CD4-positive, alpha-beta T cell treated with Interleukin-4 for 1 hour (primary cell): ENCODE results near the gene CRYBA2.

Source experiments
- DNase-seq, 2 donors: peaks; one replicate each; pipeline ENCODE4 v3.0.0-alpha.2; 2020 to 2022

CRYBA2 gene

DNA sequence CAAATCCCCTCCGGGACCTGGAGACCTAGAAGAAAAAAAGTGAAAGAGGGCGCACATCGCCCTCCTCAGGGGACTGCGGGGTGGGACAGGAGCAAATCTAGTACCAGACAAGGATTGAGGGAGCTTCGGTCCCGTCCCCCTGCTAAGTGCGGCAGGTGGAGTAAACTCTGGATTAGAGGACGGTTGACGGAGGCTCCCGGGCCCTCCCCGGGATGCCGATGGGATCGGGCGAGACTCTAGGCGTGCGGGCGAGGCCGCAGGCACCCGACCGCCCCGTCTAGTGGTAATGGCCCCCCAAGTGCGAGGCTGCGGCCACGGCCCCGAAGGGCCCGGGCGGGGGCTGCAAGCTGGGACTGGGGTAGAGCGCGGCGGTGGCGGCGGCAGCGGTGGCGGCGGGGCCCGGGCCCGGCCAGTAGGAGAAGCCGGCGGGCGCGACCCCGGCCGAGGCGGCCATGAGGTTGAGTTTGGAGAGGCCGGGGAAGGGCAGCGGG lies 11.8 kb downstream of the CRYBA2 start:
- DNase-seq: no peak

DNA sequence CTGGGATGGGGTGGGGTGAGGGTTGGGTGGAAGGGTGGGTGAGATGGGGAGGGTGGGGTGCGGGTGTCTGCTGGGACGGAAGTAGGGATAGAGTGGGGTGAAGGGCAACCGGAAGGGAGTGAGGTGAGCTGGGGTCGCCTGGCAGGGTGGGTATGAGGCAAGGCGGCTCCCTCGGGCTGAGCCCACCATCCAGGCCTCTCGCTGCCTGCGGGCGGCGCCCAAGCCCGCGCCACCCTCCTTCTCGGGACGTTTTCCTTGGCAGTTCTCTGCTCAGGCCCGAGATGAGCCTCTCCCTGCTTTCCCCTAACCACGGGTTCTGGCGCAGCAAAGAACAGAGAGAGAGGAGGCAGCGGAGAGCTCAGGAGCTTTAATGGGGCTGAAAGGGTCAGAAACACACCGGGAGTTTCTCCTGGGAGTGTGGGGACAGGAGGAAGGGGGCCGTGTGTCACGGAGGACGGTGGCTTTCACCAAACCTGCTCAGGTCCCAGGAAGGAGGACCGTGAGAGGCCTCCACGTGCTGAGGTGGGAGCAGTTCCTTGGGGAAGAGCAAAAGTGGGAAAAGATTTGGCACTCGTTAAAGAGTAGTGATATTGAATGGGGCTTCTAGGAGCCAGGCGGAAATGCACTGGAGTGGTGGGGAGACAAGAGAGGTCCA lies 12.4 kb downstream of the CRYBA2 start:
- peak in 1 of 2 donors; percentile 20 for DNase-seq

DNA sequence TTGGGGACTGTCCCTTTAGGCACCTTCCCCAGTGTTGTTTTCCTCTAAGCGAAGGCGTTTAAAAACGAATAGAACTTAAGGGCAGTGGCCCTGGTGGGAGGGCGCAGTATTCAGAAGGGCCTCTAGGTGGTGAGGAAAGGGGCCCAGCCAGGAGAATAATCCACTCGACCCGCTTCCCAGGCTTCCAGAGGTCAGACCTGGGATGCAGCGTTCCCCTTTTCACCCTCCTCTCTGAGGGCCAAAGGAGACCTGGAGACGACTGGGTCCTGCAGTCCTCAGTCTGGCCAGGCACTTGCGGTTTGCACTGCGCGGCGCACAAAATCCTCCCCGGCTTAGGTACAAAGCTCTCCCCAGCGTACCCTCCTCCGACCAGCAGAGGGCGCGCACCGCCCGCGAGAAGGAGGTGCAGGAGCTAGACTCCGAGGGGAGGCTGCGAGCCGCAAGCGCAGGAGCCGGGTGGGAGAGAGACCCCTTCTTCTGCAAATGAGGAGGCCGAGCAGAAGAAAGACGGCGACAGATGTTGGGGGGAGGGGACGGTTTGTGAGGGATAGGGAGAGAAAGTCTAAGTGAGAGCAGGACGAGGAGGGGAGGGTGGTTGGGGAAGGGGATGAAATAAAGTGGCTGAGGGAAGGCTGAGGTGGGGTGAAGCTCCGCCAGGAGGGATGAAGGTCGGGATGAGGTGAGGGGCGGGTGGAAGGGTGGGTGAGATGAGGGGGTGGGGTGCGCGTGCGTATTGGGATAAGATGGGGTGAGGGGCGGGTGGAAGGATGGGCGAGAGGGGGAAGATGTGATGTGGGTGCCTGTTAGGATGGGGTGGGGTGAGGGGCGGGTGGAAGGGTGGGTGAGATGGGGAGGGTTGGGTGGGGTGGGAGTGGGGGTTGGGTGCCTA lies 13.1 kb downstream of the CRYBA2 start:
- peak; percentile 78 to 83 for DNase-seq

DNA sequence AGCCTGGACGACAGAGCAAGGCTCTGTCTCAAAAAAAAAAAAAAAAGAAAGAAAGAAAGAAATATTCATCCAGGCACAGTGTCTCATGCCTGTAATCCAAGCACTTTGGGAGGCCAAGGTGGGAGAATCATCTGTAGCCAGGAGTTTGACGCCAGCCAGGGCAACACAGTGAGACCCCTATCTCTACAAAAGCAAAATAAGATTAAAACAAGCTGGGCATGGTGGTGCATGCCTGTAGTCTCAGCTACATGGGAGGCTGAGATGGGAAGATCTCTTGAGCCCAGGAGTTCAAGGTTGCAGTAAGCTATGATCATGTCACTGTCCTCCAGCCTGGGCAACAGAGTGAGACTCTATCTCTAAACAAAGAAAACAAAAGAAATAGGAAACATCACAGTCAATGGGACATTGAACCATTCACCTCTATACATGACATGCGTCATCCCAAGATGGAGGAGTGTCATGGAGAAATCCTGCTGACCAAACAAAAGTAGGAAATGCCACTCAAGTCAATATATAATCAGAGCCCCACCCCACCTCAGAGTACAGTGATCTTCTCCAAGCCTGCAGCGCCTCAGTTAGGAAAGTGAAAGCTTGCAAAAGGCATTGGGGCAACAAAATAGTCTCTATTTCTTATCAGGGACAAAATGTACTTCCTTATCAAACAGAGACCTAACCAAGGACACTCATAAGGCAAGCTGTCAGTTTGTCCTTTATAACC lies 18.0 kb downstream of the CRYBA2 start:
- DNase-seq: no peak

DNA sequence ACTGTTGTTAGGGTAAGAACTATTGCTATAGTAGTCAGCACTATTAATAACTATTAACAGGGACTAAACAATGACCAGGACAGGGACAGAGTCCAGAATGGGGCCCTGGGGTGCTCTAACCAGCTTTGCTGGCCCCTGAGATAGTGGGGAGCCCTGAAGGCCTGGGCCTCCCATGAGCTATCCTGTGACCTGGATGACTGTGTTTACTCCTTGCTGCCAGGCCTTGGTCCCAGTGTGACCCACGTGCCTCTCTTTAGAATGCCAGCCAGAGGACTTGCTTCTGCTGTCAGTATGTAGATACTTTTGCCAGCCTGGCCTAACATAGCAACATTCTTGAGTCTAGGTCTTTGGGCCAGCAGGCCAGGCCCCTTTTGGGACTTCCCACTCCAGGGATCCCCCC lies 22.3 kb downstream of the CRYBA2 start:
- no peak for DNase-seq

DNA sequence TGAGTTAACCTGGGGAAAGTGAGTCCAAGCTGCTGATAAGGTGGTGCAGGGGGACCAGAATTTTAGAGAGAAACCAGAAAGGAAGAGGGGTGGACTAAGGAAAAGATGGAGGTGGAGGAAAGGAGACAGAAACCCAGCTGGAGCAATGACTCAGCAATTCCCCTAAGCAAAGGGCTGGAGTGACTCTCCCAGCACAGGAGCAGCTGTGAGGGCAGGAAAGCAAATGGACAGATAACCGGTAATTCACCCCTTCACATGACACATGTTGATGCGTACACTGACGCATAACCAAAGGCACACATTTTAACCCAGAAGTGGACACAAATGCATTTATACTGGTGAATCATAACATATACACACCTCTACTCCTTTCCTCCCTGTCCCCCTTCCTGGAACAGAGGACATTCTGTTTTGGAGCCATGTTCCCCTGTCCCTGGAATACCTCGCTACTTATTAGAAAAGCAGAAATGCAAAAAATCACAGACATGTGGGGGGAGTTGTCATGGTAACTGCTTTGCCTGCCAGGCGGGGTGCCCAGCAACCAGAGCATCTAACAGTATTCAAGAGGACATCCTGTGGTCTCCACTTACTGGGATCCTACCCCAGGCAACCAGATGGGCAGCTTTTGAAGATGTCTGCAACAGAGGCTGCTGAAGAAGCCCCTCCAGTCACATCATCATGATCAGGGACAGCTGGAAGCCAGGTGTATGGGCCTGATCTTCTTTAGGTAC lies 29.0 kb downstream of the CRYBA2 start:
- no peak for DNase-seq

DNA sequence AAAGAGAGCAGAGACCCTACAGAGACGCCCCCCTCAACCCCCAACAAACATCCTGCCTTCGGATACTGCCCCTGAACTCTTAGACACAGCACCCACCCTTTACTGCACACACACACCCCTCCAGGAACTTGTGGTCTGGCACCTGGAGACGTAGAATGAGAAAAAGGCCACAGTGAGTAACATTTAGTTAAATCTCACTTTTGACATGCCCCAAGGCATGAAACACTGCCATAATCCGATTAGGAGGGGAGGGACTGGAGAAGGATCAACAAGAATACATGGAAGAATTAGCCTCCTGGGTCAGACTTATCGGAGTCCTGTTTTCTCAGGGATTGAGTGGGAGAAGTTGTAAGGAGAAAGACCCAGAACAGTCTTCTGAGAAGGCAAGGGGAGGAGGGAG lies 29.6 kb downstream of the CRYBA2 start:
- no peak for DNase-seq

DNA sequence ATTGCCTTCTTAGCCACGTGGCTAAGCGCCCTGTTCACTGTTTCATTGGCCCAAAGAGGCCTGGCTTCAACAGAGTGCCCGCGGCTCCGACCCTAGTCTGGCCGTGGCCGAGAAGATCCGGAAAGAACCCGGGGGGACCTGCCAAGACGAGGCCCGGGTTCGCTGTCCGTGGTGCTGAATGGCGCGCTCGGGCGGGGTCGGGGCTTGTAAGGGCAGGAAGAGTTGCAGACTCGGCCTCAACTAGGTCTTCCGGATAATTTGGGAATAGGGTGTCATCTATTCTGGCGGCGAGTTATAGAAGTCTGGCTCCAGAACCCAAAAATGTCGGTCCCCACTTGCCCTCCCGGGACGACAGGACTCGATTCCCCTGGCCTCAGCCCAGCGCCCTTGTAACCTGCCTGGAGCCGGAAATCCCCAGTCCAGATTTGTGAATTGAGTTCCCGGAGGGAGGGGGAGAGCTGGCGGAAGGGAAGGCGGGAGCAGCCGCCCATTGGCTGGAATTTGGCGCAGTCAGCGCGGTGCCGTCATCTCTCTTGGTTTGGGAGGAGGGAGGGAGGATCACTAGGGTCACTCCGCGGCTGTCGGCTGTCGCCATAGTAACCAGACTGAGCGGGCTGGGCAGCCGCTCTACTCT lies 30.2 kb downstream of the CRYBA2 start:
- DNase-seq: peak; percentile 26 to 46

DNA sequence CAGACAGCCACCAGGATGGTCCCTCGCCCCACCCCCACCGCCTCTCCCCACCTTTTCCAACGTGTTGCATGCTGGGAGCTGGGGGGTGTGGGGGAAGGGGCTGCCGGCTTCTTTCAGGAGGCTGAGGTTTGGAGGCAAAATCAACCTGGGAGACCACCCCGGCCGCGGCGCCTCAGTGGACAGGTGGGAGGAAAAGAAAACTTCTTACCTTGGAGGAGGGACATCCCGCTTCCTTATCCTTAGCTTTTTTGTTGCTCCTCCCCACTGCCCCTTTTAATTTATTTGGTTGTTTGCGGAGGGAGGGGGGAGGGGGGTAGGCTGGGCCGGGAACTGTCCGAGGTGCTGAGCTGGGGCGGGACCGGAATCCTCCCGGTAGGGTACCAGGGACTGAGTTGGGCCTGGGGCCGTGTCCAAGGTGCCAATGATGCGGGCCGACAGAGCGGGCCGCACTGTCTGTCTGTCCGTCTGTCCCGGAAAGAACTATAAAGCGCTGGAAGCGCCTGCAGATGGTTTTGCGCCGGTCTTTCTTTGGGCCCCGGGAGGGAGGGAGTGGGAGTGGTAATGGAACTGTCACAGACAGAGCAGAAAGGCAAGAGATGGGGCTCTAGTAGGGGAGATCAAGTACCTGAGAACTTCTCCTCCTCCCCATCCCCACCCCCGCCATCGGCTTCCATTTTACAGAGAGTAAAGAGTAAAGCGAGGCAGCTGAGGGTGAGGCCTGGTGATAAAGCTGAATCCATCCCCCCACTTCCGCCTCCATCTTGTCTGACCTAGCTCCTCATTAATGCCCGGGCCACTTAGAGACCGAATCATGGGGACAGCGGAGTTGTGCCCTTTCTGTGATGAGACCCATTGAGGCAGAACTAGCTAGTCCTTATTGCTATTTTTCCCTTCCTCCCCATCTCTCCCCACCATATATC lies 31.3 kb downstream of the CRYBA2 start:
- DNase-seq: no peak

DNA sequence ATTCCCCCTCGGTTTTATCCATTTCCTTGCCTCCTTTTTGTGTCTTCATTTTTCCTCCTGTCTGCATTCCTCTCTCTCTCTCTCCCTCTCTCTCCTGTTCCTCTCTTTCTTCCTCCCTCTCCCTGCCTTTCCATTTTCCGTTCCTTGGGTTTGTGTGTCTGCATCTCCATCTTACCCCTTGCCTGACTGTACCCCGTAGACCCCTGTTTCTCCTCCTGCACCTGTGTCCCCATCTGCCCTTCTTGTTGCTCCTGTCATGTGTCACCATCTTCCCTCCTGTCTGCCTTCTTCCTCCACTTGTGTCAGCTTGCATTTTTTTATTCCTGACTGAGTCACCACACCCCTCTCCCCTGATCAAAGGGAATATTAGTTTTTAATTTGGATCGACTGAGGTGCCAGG lies 32.0 kb downstream of the CRYBA2 start:
- DNase-seq: no peak

DNA sequence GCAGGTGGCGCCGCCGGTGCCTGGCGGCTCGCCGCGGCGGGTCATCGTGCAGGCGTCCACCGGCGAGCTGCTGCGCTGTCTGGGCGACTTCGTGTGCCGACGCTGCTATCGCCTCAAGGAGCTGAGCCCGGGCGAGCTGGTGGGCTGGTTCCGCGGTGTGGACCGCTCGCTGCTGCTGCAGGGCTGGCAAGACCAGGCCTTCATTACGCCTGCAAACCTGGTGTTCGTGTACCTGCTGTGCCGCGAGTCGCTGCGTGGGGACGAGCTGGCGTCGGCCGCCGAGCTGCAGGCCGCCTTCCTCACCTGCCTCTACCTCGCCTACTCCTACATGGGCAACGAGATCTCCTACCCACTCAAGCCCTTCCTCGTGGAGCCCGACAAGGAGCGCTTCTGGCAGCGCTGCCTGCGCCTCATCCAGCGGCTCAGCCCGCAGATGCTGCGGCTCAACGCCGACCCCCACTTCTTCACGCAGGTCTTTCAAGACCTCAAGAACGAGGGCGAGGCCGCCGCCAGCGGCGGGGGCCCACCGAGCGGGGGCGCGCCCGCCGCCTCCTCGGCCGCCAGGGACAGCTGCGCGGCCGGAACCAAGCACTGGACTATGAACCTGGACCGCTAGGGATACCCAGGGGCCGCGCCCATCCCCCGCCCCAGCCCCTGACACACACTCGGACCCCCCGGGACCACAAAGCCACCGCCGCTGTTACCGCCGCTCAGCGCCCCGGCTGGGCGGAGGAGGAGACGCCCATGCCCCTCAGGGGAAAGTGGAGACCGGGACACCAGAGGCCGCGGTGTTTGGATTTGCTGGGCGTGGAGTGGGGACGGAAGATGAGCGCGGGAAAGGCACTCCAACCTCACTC lies 32.7 kb downstream of the CRYBA2 start:
- no peak for DNase-seq

DNA sequence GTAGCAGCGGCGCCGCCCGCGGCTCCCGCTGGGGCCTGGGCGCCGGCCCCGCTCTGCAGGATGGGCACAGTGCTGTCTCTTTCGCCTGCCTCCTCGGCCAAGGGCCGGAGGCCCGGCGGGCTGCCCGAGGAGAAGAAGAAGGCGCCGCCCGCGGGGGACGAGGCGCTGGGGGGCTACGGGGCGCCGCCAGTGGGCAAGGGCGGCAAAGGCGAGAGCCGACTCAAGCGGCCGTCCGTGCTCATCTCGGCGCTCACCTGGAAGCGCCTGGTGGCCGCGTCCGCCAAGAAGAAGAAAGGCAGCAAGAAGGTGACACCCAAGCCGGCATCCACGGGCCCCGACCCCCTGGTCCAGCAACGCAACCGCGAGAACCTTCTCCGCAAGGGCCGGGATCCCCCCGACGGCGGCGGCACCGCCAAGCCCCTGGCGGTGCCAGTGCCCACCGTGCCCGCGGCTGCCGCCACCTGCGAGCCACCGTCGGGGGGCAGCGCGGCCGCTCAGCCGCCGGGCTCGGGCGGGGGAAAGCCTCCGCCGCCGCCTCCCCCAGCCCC lies 33.4 kb downstream of the CRYBA2 start:
- no peak for DNase-seq

DNA sequence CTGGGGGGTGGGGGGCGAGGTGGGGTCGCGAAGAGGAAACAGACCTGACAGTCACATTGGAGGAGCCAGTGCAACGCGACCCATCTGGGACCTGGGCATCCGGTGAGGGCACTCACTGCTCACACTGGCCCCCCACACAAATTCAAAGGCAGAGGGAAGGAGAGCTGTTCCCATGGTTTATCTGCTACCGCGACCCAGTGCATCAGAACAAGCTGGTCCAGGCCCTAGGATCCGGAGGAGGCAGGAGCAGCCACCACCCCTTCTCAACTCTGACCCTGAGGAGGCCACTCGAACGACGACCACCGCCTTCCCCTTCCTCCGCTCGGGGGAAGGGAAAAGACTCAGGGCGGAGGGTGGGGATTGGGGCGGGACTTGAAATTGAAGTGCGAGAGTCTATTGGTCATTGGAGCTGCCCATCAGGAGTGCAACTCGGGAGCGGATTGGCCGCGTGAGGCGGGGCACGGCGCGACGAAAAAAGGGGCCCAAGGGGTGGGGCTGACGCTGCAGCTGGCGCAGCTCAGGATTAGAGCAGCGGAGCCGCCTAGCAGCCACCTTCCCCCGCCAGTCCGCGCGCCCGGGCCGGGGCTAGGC lies 34.0 kb downstream of the CRYBA2 start, which contains the start of gene CDK5R2:
CDK5R2 (plus strand) TSS at position 526 of the 591 bp plus-strand sequence. CDS start 155 bp downstream, outside the sequence.
- DNase-seq: peak; percentile 71 to 78

DNA sequence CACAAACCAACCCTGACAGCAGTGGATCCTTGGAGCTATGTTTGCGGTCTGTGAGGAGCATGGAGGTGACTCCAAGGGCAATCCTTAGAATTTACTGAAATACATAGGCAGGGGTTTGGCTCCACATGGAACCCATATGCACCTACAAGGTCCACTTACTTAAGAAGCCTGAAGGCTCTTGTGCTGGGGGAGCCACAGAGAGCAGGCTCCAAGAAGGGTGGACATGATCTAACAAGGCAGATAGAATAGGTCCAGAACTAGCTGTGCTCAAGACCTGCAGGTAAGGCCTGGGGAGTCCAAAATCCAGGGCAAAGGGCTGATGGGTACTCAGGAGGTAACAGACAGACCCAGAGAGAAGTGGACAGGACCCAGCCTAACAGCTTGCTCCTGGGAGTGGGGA lies 34.9 kb downstream of the CRYBA2 start:
- no peak for DNase-seq

DNA sequence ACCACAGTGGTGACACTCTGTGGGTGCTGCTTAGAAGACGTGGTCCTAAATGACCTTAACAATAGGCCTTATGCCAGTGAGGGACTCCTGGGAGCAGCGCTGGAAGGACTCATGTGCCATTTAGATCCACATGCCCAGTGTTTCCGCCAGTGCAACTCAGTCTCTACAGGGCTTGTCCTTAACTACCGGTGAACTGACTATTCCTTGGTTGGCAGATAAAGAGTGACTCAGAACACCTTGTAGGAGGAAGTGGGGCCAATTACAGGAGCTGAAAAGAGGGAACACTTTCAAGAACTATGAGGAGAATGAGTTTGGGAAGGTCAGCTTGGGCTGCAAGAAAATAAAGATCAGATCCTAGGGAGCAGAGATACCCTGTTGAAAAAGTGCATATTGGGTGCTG lies 35.6 kb downstream of the CRYBA2 start:
- no peak for DNase-seq

DNA sequence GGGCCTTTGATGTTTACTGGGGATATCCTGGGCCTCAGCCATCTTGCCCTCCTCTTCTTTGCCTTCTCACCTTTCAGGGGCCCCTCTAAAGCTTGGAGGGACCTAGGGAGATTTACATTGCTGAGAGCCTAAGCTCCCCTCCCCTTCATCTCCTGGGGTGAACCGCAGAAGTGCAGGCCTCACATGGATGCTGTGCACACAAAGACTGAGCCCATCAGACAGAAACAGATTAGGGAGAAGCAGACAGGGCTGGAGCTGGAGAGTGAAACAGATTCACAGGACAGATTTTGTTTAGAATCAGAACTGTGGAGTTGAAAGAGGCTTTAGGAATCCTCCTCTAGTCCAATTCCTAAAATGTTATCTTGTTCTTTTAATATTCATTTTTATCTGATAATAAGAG lies 37.2 kb downstream of the CRYBA2 start:
- DNase-seq: no peak

DNA sequence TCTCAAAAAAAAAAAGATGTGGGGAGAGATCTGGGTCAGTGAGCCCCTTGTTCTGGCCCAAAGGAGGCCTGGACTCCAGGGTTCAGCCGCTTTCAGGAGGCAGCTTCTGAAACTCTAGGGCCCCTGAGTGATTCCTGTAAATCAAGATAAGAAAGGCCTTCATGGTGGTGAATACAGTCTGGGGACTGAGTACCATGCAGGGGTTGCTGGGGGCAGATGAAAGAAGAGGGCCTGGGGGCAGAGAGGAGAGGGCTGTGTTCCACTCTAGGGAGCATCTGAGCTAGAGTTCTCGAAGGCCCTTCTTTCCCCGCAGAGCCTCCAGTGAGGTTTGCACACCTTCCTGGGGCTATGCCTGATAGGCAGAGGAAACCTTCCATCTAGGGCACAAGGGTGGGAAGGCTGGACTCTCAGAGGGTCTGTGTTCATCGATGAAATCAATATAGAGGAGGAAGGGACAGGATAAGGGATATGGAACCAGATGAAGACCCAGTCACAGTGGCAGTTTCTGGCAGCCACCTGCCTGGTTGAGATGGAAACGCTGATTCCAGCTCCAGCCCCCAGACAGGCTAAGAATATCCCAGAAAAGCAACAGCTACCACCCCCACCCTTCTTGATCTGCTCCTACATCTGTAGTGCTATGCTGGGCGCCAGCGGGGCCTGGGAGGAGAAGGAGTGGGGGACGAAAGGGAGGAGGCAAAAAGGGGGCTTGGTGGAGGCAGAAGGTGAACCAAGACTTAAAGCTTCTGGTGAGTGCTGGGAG lies 38.5 kb downstream of the CRYBA2 start:
- no peak for DNase-seq

DNA sequence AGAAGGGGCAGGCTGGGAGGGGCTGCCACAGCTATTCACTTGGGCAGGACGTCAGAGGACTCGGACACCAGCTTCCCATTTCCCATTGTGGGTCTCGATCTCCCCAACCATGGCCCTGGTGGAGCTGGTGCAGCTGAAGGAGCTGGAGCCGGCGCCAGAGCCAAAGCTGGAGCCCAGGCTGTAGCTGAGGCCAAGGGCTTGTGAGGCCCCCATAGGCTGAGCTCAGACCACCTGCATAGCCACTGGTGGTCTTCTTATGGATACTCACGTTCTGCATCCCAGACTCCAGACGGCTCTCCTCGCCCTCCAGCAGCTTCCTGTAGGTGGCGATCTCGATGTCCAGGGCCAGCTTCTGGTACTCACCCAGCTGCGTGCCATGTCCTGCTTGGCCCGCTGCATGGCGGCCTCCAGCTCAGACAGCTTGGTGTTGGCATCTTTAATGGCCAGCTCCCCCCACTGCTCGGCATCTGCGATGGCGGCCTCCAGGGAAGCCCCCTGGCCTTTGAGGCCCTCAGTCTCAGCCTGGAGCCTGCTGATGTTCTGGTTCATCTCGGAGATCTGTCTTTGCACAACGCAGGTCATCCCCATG lies 39.8 kb downstream of the CRYBA2 start:
- no peak for DNase-seq
